T-helper 1 cell treated with Interleukin-12 subunit alpha and Interleukin-12 subunit beta and Interleukin-4 antibody, amounts not matched to agents 30 ng/mL and 1 ng/mL, for 36 hours (primary cell): ENCODE data around the gene MBOAT1. TPM values are rescaled to one million over a fixed set of nuclear protein-coding genes. Genes with fewer than 3 reads are reported as not detected.

Experiments
- intact Hi-C: fragments of 100-400 bp; cut with micrococcal nuclease; formaldehyde crosslinking; loops from one replicate; pipeline ENCODE4 v1.15.1; 2024
- total RNA-seq: library from RNA; stranded (reverse); gene quantifications from 2 replicates; pipeline ENCODE4 v1.2.3, GENCODE V29; 2022

MBOAT1 gene
- total RNA-seq, 1 donor from 2014 or later: 21.5 TPM

DNA sequence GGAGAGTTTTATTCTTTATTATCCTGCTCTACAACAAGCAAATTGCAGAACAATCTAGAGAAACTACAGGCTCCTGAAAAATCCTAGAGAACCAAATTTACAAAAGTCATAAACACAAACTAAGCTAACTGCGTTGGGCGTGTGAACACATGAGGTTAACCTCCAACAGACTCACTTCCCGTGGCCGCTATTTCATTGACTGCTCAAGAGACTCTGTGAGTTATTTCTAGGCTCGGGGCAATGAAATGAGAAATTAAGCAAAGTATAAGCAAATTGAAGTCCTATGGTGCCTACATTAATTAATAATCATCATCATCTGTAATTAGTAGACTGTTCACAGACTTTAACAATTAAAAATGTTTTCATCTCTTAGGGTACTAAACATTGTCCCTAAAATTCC, 100.0 kb downstream of the MBOAT1 start:
- intact Hi-C loops: no loop called here

DNA sequence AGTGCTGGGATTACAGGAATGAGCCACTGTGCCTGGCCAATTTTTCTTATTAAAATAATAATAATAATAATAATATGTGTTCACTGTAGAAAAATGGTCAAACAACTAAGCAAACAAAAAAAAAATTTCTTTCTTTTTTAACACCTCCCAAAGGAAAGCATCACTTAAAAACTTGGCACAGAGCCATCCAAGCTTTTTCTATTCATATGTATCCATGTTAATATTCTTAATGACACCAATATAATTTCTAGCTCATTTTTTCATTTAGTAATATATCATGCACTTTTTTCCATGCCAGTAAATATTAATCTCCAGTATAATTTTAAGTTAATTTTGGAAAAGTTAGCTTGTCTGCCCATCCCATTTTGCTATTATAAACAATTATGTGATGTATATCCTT, 101.8 kb downstream of the MBOAT1 start:
- intact Hi-C loops: no loop called here

DNA sequence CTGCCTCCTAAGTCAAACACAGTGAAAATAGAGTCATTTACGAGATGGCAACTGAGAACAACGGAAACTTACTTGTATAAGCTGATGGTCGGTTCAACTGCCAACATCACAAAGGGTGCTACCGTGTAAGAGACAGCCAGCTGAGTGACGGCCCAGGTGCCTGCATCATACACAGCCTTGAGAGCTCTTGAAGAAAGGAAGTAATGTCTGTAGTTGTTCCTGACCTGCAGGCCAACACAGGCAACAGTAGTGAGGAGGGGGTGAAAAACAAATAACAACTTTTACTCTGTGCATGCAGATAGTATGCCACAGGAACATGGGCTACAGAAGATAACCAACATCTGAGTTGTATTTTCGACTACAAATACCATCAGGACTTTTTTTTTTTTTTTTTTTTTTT, 102.7 kb downstream of the MBOAT1 start:
- intact Hi-C loops: no loop called here

DNA sequence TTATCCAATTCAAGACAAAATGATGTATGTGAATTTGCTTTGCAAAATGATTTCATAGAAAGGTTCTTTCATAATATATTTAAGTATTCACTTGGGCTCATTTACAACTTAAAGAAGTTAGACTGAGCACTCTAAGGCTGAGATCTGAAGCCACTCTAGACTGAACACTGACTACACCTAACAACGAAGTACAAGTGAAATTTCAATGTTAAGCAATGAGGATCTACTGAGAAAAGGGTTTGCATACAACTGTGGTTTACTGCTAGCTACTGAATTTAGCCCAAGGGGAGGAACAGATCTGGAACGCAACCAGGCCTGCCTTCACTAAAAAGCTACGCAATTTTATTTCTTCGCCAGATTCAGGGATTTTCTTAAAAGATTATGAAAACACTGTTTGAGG, 106.4 kb downstream of the MBOAT1 start:
- intact Hi-C loops: no loop called here

DNA sequence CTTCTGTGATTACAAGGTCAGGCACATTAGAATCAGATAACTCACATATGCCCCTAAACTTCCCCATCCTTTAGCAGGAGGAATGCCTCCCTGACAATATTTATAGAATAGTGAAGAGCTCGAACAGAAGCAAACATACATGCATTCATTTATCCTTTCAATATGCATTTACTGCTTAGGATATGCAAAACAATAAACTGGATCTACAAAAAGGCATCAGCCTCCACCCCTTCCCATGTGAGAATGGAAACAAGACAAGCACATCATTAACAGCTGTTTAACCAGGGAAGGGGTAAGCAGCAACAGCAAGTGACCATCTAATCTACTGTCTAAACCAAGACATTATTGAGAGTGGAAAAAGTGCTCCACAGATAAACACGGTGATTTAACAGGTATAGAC, 107.6 kb downstream of the MBOAT1 start:
- intact Hi-C loops: no loop called here

DNA sequence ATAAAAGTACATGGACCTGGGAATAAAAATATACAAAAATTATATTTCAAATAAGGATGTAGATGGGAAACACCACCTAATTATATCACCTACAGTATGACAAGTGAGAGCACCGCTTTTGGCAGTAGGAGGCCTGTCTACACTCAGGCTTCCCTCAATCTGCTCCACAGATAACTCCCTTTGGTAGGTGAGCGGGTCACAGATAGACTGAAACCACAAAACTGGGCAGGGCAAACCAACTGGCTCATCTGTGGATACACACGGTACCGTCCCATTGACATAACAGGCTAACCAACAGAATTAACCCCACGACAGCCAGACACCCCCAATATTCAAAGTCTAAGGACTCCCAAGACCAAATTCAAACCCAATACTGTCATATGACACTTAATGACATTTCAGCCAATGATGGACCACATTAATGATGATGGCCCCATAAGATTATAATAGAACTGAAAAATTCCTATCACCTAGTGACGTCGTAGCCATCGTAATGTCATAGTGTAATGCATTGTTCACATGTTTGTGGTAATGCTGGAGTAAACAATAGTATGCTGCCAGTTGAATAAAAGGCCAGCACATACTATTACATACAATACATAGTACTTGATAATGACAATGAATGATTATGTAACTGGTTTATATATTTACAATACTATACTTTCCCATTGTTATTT, 109.7 kb downstream of the MBOAT1 start:
- intact Hi-C loops: no loop called here

DNA sequence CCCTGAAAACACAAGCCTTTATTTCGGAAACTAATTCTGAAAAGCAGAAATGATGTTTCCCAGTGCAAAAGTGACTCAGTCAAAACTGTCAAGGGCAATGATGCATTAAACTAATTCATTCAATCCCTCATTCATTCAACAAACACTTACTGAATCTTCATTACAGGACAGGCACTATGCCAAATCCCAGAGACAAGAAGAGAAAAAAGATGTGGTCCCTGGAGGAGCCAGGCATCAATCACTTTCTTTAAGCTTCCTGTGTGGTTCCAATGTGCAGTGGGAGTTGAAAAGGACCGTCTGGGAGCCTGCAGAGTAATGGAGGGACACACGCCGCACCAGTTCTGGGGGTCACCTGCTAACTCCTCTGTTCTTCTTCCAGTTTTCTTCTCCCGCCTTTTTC, 113.1 kb downstream of the MBOAT1 start:
- intact Hi-C loops: no loop called here

DNA sequence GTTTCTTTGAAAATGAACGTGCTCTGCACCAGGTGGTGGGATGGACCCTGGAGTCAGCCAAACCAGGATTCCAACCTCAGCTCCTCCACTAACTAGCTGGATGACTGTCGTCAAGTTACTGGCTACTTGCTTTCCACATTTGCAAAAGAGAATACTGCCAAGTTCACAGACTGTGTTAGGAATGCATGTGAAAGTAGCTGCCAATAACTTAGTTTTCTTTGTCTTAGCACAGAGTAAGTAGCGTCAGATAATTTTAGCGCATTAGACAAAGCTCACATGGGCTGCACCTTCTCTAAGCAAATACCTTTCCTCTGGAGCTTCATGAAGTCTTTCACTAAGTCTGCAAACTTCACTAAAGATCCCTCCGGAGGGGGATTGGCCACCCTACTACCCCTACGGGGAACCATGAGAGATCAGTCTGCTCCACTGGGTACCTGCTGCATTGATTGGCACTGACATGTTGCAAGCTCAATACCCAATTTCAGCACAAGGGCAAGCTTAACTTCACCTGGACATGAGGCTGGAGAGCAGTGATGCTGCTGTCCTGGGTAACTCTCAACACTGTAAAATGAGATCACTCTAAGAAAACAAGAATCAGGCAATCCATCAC, 113.9 kb downstream of the MBOAT1 start:
- intact Hi-C loops: no loop called here

DNA sequence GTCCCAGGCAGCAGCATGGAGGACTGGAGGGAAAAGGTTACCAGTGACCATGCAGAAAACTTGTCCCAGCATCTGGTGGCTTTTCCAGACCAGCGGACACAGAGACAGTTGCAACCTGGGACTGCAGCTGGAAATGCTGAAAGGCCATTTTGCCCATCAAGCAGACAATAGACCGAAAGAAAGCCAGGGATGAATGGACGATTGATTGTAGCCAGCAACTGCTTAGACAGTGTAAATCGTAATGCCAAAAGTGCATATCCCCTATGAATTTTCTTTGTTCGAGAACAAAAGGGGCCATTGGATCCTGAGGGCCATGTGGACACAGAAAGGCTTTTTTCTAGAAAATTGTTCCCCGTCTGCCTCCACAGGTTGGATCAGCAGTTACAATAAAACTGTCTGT, 115.7 kb downstream of the MBOAT1 start:
- intact Hi-C loops: no loop called here

DNA sequence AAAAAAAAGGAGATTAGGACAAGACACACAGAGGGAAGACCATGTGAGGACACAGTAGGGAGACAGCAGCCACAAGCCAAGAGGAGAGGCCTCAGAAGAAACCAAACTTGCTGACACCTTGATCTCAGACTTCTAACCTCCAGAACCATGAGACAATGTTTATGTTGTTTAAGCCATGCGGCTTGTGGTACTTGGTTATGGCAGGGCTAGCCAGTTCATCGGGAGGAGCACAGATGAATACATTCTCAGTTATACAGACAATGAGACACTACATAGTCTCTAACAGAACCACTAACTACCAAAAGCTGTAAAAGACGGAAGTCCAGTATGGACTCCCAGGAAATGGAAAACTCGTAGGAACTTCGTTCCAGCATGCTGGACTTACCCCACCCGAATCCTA, 116.8 kb downstream of the MBOAT1 start:
- intact Hi-C loops: no loop called here

DNA sequence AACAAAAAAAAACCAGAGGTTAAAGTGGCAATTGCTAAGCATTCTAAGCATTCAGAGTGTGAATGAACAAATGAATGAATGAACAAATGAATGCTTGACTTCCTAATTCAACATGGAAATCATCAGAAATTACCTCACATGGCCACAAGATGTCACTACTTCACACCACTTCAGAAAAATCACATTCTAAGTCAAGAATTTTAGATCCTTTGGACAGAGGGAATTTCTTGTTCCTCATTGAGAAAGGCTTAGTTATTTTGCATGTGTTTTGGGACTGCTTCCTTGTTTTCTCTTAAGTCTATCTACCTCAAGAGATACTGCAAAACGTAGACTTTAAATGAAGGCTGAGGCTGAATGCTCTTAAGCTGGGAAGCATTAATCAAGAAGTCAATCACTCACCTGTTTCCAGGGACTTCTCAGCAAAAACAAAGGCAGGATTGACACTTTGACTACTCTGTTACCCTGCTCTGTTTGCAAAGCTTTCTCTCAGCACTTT, 120.2 kb downstream of the MBOAT1 start:
- intact Hi-C loops: loop anchor here (1.0 to 5.0 kb wide), 7 partner anchors 34 to 1497 kb away; partner anchors contain the start of gene MBOAT1

DNA sequence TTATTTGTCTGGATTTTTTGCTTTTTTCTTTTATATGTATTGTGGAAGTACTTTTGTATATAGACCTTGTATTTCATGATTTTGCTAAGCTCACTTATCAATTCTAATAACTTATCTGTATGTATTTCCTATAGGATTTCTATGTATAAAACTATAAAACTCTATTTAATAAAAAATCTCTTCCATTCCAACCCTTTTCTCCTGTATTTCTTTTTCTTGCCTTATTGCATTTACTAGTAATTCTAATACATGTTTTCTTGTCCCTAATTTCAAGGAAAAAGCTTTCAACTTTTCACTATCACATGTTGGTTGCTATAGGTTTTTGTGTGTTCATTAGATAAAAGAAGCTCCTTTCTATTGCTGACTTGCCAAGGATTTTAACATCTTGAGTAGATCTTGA, 125.3 kb downstream of the MBOAT1 start:
- intact Hi-C loops: no loop called here

DNA sequence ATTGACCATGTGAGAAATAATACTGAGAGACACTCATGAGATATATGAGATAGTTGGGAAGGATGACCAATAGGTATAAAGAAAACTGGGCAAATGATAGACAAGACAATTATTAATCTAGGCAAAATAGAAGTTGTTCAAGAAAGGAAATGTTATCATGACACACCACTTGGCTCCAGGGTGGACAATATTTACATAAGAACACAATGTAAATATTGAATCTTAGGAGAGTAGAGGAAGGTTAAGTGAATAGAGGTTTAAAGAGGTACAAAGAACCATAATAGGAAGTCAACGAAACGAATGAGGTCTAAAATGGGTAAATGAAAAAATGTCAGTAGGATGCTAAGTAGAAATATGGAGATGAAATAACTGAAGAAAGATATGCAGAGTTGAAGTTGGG, 126.5 kb downstream of the MBOAT1 start:
- intact Hi-C loops: no loop called here

DNA sequence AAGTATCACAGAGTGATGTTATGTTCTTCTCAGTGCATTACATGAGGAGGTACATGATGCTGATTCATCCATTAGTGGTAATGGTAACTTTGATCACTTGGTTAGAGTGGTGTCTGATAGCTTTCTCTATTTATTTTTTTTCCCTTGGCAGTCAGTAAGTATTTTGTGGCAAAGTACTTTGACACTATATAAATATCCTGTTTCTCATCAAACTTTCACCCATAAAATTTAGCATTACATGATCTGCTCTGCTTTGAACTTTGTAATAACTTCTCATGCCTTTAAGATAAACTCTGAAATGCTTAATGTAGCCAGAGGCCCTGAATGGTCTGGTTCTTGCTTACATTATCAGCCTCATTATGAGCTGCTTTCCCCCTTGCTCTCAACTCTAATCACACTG, 127.9 kb downstream of the MBOAT1 start:
- intact Hi-C loops: no loop called here

DNA sequence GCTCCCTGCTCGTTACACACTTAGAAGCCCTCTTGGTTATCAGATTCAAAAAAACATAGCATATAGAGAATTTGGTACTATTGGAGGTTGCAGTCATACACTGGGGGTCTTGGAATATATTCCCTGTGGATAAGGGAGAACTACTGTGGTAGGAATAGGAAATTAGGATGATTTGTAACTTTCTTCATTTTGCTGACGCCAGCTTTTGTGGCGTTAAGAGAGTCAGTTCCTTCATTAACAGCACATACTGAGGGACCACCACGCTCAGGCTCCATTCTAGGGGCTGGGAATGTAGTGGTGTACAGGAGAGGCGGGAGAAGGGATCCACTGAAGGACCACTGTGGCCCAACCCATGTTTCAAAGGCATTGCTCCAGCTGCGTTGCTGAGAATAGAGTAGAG, 140.3 kb downstream of the MBOAT1 start:
- intact Hi-C loops: no loop called here

DNA sequence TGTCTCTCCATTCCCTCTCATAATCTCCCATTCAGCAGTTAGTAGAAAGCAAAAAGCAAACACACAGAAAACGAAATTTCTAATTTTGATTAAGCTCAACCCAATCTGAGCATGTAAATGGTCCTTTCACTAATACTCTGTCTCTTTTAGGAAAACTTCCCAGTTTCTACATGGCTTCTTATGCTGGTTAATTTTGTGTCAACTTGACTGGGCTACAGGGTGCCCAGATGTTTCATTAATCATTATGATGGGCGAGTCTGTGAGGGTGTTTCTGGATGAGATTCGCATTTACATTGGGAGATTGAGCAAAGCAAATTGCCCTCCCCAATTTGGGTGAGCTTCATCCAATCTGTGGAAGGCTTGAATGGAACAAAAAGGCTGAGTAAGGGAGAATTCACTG, 142.2 kb downstream of the MBOAT1 start:
- intact Hi-C loops: no loop called here

DNA sequence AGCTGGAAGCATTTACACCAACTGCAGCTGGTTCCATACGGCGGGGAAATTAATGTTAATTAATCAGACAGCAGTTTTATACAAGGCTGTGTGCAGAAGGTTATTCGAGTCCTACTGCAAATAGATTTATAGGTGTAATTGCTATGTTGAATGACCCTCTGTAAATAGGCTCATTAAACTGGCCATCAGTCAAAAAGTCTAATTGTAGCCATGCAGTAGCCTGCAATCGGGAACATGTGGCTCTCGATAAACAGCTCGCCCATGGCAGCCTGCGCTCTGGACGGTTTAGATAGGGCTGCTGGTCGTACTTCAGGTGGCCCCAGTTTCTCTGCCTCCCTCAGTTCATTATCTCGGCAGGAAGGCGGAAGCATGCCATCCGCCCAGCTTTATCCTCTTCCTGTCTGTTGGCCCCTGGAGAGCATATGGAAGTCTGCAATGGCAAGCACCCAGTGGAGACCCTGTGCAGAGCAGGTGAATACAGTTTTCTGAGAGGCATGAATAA, 143.2 kb downstream of the MBOAT1 start:
- intact Hi-C loops: no loop called here

DNA sequence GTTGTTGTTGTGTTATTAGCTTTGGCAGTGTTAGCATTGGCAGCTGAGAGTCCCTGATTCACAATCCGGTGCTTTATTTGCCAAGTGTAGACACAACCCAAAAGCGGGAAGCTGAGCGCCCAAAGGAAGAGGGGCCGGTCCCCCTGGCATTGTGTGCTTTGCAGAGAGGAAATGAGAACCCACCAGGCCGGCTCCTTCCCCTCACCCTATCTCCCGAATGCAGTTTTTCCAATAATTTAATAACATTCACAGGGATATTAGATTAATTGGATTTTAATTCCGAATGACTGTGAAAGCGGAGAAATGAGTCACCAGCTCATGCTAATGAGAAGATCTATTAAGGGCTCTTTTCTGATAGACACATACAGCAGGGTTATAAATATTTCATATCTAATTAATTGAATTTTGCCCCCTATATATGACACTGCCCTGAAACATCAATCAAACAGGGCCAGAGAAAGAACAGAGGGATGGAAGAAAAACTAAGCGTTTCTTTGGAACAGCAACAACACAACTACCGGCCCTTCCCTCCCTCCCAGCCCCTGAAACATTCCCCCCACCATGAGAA, 143.8 kb downstream of the MBOAT1 start:
- intact Hi-C loops: no loop called here

DNA sequence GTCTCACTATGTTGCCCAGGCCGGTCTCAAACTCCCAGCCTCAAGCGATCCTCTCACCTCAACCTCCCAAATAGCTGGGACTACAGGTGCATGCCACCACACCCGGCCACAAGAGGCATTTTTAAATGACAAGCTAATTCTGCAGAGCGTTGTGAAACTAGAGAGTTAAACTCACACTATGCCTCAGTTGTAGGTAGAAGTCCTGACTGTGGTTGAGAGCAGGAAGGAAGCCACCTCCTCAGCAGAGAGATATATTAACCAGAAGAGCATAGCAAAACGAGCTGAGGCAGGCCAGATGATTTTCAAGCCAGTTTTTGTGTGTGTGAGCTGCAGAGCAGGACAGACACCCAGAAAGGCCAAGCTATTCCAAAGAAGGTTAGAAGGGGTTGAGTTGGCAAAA, 150.3 kb downstream of the MBOAT1 start:
- intact Hi-C loops: no loop called here

DNA sequence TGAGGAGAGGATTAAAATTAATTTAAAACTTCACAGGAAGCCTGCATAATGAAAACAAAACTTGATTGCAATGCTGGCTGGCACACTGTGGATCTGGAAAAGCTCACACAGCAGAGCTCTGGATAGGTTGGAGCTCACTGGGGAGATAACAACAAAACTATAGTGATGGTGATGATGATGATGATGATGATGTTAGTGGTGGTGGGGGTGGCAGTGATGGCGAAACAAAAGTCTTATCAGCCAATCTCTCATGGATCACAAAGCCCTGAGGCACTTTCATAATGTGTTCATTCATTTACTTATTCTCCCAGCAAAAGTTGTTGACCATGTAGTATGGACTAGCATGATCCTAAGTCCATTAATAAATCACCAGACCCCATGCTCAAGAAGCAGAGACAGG, 152.0 kb downstream of the MBOAT1 start:
- intact Hi-C loops: no loop called here

DNA sequence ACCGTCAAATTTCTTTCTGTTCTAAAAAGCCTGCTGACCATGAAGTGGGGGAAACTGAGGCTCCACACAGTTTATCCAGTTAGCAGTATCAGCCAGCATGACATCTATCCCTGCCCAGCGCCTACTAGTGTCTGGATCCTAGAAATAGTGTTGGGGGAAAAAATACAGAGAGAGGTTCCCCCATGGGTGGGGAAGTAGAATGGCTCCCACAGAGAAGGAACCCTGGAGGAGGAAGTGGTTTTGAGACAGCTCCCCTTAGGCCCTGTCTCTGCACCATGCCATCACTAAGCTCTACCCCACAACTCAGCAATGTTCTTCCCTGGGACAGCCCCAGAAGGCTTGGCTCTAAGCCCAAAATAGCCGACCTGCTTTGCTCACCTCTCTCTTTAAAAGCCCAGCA, 153.4 kb downstream of the MBOAT1 start:
- intact Hi-C loops: loop anchor here (5.0 kb wide), 1 partner anchor 1062 kb away; no protein-coding TSS in a partner anchor

DNA sequence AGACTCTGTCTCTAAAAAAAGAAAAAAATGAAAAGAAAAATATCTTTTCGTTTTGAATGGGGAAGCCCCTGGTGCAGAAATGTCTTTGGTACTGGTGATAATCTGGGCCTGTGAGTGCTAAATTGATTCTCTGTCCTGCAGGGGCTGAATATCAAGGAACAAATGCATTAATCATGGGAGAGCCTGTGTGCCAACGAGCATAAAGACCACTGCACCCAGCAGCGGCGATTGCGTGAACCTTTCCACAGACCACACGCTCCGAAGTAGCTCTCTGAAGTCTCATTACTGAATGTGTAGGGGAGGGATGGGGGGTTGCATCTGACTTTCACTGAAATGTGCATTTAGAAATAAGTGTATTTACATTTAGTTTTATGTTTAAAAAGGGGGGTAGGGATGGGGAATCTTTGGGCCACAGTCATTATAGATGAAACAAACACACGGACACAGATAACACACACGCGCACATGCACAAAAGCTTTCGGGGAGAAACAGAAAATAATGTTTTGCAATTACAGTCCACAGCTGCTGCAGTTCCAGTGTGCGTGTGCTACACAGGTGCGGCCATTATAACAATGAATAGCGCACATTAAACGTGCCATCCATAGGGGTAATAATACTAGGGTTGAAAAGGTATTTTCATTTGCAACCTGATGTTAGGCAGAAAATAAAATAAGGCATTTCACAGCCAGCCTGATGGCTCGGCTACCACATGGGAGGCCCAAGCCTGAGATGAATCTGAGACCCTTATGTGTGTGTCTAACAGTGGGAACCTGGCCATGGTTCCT, 154.0 kb downstream of the MBOAT1 start:
- intact Hi-C loops: loop anchor here (5.0 kb wide), 1 partner anchor 1061 kb away; no protein-coding TSS in a partner anchor
